NOMO-1 treated with dmso at 0.1 percent for 144 hours (cell line): ENCODE data around the gene TNFAIP2.
"Not testable (repeated sequence)": the region's sequence is repeated elsewhere in the genome, so short reads cannot be mapped to it uniquely, and the experiment has no call there.

ENCODE experiments used
- DNase-seq: peaks from one replicate; lab custom pipeline; 2025; ENCODE audit not compliant: unreplicated experiment; lab: John Stamatoyannopoulos, UW

Gene TNFAIP2

GRCh38 chr14:103151270-103151945 lies 28.1 kb downstream of the TNFAIP2 start:
- DNase-seq, result no peak

- no peak for DNase-seq
Measured at GRCh38 chr14:103155010-103155409, 31.7 kb downstream of the TNFAIP2 start.

GRCh38 chr14:103155416-103155815 lies 32.2 kb downstream of the TNFAIP2 start:
- DNase-seq, result not testable (repeated sequence)

GRCh38 chr14:103155826-103156394 lies 32.6 kb downstream of the TNFAIP2 start:
- no peak for DNase-seq

GRCh38 chr14:103156651-103157378 lies 33.6 kb downstream of the TNFAIP2 start:
- no peak for DNase-seq

- no peak for DNase-seq
Measured at GRCh38 chr14:103157969-103158368, 34.7 kb downstream of the TNFAIP2 start.

- DNase-seq, result no peak
Measured at GRCh38 chr14:103158688-103159087, 35.4 kb downstream of the TNFAIP2 start.

- DNase-seq, result no peak
Measured at GRCh38 chr14:103160321-103161053, 37.2 kb downstream of the TNFAIP2 start.

- DNase-seq, result no peak
Measured at GRCh38 chr14:103161054-103161397, 37.8 kb downstream of the TNFAIP2 start.

GRCh38 chr14:103163199-103163598 lies 39.9 kb downstream of the TNFAIP2 start:
- DNase-seq, result no peak

- DNase-seq, result no peak
Measured at GRCh38 chr14:103164006-103164405, 40.7 kb downstream of the TNFAIP2 start.

GRCh38 chr14:103164779-103165178 lies 41.5 kb downstream of the TNFAIP2 start:
- DNase-seq, result no peak

GRCh38 chr14:103165323-103165722 lies 42.1 kb downstream of the TNFAIP2 start:
- no peak for DNase-seq

GRCh38 chr14:103169954-103170353 lies 46.7 kb downstream of the TNFAIP2 start:
- DNase-seq, result no peak

GRCh38 chr14:103171206-103171605 lies 47.9 kb downstream of the TNFAIP2 start:
- DNase-seq, result not testable (repeated sequence)

- DNase-seq, result no peak
Measured at GRCh38 chr14:103172921-103173320, 49.7 kb downstream of the TNFAIP2 start.

GRCh38 chr14:103173887-103174286 lies 50.6 kb downstream of the TNFAIP2 start:
- not testable (repeated sequence) for DNase-seq

GRCh38 chr14:103176176-103176575 lies 52.9 kb downstream of the TNFAIP2 start:
- DNase-seq, result not testable (repeated sequence)

GRCh38 chr14:103177376-103177775 lies 54.1 kb downstream of the TNFAIP2 start:
- DNase-seq, result no peak

- no peak for DNase-seq
Measured at GRCh38 chr14:103178521-103178920, 55.3 kb downstream of the TNFAIP2 start.

- no peak for DNase-seq
Measured at GRCh38 chr14:103179094-103179493, 55.8 kb downstream of the TNFAIP2 start.

- DNase-seq, result no peak
Measured at GRCh38 chr14:103180331-103180730, 57.1 kb downstream of the TNFAIP2 start.
